ENCODE measurements around the gene HLCS. TPM values are rescaled to one million over a fixed set of nuclear protein-coding genes. Genes with fewer than 3 reads are reported as not detected.
A peak's percentile ranks its signal among the peaks of the same experiment; 100 is the strongest.

The HLCS gene
- total RNA-seq, 1 donor: 44.3 TPM

- TF ChIP-seq, protein P1, sequence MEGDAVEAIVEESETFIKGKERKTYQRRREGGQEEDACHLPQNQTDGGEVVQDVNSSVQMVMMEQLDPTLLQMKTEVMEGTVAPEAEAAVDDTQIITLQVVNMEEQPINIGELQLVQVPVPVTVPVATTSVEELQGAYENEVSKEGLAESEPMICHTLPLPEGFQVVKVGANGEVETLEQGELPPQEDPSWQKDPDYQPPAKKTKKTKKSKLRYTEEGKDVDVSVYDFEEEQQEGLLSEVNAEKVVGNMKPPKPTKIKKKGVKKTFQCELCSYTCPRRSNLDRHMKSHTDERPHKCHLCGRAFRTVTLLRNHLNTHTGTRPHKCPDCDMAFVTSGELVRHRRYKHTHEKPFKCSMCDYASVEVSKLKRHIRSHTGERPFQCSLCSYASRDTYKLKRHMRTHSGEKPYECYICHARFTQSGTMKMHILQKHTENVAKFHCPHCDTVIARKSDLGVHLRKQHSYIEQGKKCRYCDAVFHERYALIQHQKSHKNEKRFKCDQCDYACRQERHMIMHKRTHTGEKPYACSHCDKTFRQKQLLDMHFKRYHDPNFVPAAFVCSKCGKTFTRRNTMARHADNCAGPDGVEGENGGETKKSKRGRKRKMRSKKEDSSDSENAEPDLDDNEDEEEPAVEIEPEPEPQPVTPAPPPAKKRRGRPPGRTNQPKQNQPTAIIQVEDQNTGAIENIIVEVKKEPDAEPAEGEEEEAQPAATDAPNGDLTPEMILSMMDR (IDR thresholded peaks at IDR 0.05; ENCODE audit: insufficient read depth, low read length): no peak
- no peak for DNase-seq (ENCODE audit: low read depth)
- no peak overlapping the region for H3K4me3 ChIP-seq (ENCODE audit: low read depth, low read length)
Observed at GRCh38 chr21:36968976-36969375, 2.5 kb upstream of the HLCS start.

GRCh38 chr21:36968414-36968813 lies 1.9 kb upstream of the HLCS start:
- TF ChIP-seq, protein P1 (IDR thresholded peaks at IDR 0.05; ENCODE audit: insufficient read depth, low read length): no peak
- H3K4me3 ChIP-seq (ENCODE audit: low read depth, low read length): no peak overlapping the region
- no peak for DNase-seq (ENCODE audit: low read depth)

DNA sequence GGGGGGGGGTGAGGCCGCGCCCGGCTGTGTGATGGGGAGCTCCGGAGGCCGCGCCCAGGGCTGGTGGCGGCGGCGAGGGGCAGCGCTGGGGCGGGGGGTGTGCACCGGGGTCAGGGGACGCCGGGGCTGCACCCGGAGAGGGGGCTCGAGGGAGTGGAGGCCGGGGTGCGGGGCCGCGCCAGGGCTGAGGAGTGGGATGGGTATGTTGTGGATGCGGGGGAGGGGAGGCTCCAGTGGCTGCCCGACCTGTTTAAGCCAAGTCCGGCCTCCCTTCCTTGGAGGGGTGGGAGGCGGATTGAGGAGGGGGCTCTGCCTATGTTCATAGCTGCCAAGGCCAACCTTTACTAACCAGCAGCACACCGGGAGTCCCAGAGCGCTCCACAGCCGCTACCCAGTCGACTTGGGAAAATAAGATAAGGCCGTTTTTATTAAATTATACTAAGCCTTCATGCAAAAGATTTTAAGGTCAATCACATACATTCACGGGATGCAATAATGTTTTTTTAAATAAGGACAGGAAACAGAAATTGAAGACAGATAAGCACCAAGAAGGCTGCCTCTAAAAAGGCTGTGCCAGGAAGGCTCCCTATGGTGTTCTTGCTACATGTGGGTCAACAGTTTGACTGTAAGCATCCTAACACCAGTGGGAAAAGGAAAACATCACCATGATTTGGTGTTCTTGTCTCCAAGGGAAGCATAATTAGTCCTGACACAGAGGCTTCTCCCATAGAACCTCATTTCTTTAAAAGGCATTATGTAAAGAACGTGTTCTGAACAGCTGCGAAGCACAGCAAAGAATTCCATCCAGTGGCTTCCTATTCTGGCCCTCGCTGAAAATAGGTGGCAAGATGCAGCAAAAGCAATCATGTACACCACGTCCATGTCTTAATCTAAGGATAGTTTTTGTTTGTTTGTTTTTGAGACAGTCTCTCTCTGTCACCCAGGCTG lies 626 bp upstream of the HLCS start:
- TF ChIP-seq, protein P1 (IDR thresholded peaks at IDR 0.05; ENCODE audit: insufficient read depth, low read length): no peak
- peak; percentile 32 for DNase-seq (ENCODE audit: low read depth)
- H3K4me3 ChIP-seq (ENCODE audit: low read depth, low read length): peak overlapping the region; percentile 72

DNA sequence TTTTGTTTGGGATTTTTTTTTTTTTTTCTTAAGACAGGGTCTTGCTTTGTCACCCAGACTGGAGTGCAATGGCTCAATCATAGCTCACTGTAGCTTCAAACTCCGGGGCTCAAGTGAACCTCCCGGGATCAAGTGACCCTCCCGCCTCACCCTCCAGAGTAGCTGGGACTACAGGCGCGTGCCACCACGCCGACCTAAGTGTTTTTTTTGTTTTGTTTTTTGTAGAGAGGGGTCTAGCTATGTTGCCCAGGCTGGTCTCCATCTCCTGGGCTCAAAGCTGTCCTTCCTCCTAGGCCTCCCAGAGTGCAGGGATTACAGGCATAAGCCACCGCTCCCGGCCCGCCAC lies 776 bp downstream of the HLCS start:
- DNase-seq (ENCODE audit: low read depth): peak; percentile 8
- H3K4me3 ChIP-seq (ENCODE audit: low read depth, low read length): peak overlapping the region; percentile 84
- TF ChIP-seq, protein P1 (IDR thresholded peaks at IDR 0.05; ENCODE audit: insufficient read depth, low read length): no peak

- TF ChIP-seq, protein P1 (IDR thresholded peaks at IDR 0.05; ENCODE audit: insufficient read depth, low read length): no peak
- peak; percentile 29 for DNase-seq (ENCODE audit: low read depth)
- peak overlapping the region; percentile 84 for H3K4me3 ChIP-seq (ENCODE audit: low read depth, low read length)
Observed at GRCh38 chr21:36964827-36965719, 1.4 kb downstream of the HLCS start.

- DNase-seq (ENCODE audit: low read depth): no peak
- TF ChIP-seq, protein P1 (IDR thresholded peaks at IDR 0.05; ENCODE audit: insufficient read depth, low read length): no peak
- no peak overlapping the region for H3K4me3 ChIP-seq (ENCODE audit: low read depth, low read length)
Observed at GRCh38 chr21:36964398-36964797, 2.1 kb downstream of the HLCS start.
